ENCODE data around the gene RETREG1. TPM values are rescaled to one million over a fixed set of nuclear protein-coding genes. Genes with fewer than 3 reads are reported as not detected.

The RETREG1 gene
- total RNA-seq, 1 experiment from 2014 or later: 3.4 TPM

DNA sequence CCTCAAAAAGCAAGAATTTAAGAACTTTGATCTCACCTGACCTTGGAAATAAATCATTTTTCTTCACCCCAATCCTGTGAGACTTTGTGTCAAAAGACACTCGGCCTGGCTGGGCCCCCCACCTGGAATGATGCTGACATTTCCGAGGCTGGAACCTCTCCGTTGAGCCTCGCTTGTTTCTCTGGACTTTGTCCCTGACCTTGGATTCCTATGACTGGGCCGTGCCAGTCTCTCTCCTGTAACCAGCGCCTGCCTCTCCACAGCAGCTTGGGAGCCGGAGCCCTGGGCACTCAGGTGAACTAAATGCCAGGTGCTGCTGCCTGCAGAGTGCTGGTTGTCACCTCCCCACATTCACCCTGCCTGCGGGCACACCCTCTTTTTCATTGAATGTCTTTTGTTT is 62.7 kb downstream of the RETREG1 start:
- TF ChIP-seq, protein P1, sequence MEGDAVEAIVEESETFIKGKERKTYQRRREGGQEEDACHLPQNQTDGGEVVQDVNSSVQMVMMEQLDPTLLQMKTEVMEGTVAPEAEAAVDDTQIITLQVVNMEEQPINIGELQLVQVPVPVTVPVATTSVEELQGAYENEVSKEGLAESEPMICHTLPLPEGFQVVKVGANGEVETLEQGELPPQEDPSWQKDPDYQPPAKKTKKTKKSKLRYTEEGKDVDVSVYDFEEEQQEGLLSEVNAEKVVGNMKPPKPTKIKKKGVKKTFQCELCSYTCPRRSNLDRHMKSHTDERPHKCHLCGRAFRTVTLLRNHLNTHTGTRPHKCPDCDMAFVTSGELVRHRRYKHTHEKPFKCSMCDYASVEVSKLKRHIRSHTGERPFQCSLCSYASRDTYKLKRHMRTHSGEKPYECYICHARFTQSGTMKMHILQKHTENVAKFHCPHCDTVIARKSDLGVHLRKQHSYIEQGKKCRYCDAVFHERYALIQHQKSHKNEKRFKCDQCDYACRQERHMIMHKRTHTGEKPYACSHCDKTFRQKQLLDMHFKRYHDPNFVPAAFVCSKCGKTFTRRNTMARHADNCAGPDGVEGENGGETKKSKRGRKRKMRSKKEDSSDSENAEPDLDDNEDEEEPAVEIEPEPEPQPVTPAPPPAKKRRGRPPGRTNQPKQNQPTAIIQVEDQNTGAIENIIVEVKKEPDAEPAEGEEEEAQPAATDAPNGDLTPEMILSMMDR (conservative IDR thresholded peaks at IDR 0.05): no peak
- no peak overlapping the region for H4K91ac ChIP-seq (ENCODE audit: insufficient read length, low read depth, low read length)
- H2AK5ac ChIP-seq (ENCODE audit: insufficient read length, low read length): no peak overlapping the region
- H3K4me3 Mint-ChIP-seq: no peak overlapping the region
- no peaks in the 10 kb centered on the region for H3K36me3 Mint-ChIP-seq (ENCODE audit: insufficient read depth in 1 of 3, low read depth in 3 of 3)
- H3K9me3 Mint-ChIP-seq: no peaks in the 10 kb centered on the region
- no peak overlapping the region for H3K27ac ChIP-seq (ENCODE audit: insufficient read length, low read depth, low read length)
- no peaks in the 10 kb centered on the region for H4K20me1 ChIP-seq (ENCODE audit: control insufficient read depth, insufficient read depth, insufficient read length)
- no peaks in the 10 kb centered on the region for H3K79me1 ChIP-seq (ENCODE audit: insufficient read depth, low read depth, low read length, poor library complexity, severe bottlenecking)
- no peaks in the 10 kb centered on the region for H3K9me3 ChIP-seq (ENCODE audit: control insufficient read depth, low read depth, low read length)
- no peak overlapping the region for H2BK12ac ChIP-seq (ENCODE audit: insufficient read length, low read depth, low read length)
- H3K23ac ChIP-seq (ENCODE audit: insufficient read length, low read depth, low read length): no peak overlapping the region
- H3K23me2 ChIP-seq (ENCODE audit: insufficient read length, low read depth, low read length, poor library complexity, severe bottlenecking): no peaks in the 10 kb centered on the region
- H3K27me3 Mint-ChIP-seq (ENCODE audit: low read depth): no peaks in the 10 kb centered on the region
- no peak overlapping the region for H4K5ac ChIP-seq (ENCODE audit: insufficient read length, low read depth, low read length)
- no peak overlapping the region for H2BK15ac ChIP-seq (ENCODE audit: low read depth, low read length)
- peaks cover 7 to 12% of the 10 kb centered on the region in 2 experiments for H3K4me1 Mint-ChIP-seq
- H2AFZ ChIP-seq (ENCODE audit: low read length): no peak overlapping the region
- H3K27ac Mint-ChIP-seq: no peak overlapping the region
- H3K9ac ChIP-seq (ENCODE audit: extremely low read depth, insufficient read length, low read length): no peak overlapping the region
- no peak overlapping the region for H3K4ac ChIP-seq (ENCODE audit: low read depth, low read length)
- no peak for DNase-seq
- no peak overlapping the region for H3K4me2 ChIP-seq (ENCODE audit: insufficient read depth, insufficient read length, low read length)
- no peaks in the 10 kb centered on the region for H3K4me1 ChIP-seq (ENCODE audit: insufficient read depth, low read length)
- H2BK5ac ChIP-seq (ENCODE audit: insufficient read length, low read length): no peak overlapping the region
- no peaks in the 10 kb centered on the region for H3K79me2 ChIP-seq (ENCODE audit: insufficient read depth, low read length)
- no peak overlapping the region for H2BK20ac ChIP-seq (ENCODE audit: low read depth, low read length, poor library complexity, severe bottlenecking)
- H3K27me3 ChIP-seq (ENCODE audit: insufficient read depth, low read length): no peaks in the 10 kb centered on the region
- no CpG with 5 or more reads among the region's 8 CpGs for WGBS (ENCODE audit: extremely low coverage, insufficient read length, low lambda C conversion rate)
- H4K8ac ChIP-seq (replicated peaks; ENCODE audit: insufficient read length, low read depth, low read length): no peak overlapping the region
- H3K14ac ChIP-seq (ENCODE audit: insufficient read depth, low read length): no peak overlapping the region
- no peak overlapping the region for H3T11ph ChIP-seq (ENCODE audit: low read length)
- H3K56ac ChIP-seq (ENCODE audit: insufficient read length, low read depth, low read length): no peak overlapping the region
- H2BK120ac ChIP-seq (ENCODE audit: low read depth, low read length, poor library complexity, severe bottlenecking): no peak overlapping the region
- no peak overlapping the region for H3K18ac ChIP-seq (ENCODE audit: insufficient read length, low read depth, low read length)
